NB4 (cell line): ENCODE data around the gene SCN7A.
A peak's percentile ranks its signal among the peaks of the same experiment; 100 is the strongest.

ENCODE experiments used
- DNase-seq: peaks from one replicate; pipeline ENCODE4 v3.0.0; 2010; ENCODE audit warnings: low read depth
- H3K4me3 ChIP-seq: one replicate; pipeline ENCODE4 v1.5.1; 2011; ENCODE audit warnings: mild to moderate bottlenecking, low read depth, low read length, moderate library complexity
- CTCF ChIP-seq: IDR thresholded peaks from one replicate; pipeline ENCODE4 v1.5.1; 2012; ENCODE audit warnings: low read depth, low read length
- MAX ChIP-seq: IDR thresholded peaks from 2 replicates; pipeline ENCODE4 v1.6.1; 2011; ENCODE audit warnings: low read depth, low read length
- MYC ChIP-seq: IDR thresholded peaks from 2 replicates; pipeline ENCODE4 v1.6.1; 2011; ENCODE audit warnings: low read depth, low read length
- POLR2A ChIP-seq: IDR thresholded peaks from 2 replicates; pipeline ENCODE4 v1.6.1; 2011; ENCODE audit warnings: mild to moderate bottlenecking; ENCODE audit not compliant: insufficient read length; ENCODE audit errors: extremely low read depth

Gene SCN7A

GRCh38 chr2:166365803-166366420 is 128.1 kb downstream of the SCN7A start:
- TF ChIP-seq MYC (no peak), POLR2A (no peak), CTCF (no peak), MAX (no peak)
- H3K4me3 ChIP-seq = no peak overlapping the region
- no peak for DNase-seq

DNA sequence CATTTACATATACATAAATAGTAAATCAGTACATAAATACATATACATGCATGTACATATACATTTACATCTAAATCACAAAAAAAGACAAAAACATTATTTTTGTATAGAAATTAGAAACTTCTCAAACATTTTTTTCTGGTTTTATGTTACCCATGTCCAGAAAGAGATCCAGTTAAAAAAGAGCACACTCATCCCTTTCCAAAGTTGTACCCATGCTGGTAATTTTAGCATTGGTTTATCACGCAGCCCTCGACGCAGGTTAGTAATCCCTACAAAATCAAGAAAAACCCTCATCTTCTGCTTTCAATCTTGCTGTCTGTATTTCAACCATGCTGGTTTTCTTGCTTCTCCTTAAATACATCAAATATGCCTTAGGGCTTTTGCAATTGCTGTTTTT is 128.8 kb downstream of the SCN7A start:
- H3K4me3 ChIP-seq = no peak overlapping the region
- no peak for TF ChIP-seq CTCF
- no peak for TF ChIP-seq POLR2A
- no peak for TF ChIP-seq MAX
- TF ChIP-seq MYC = no peak
- no peak for DNase-seq

- H3K4me3 ChIP-seq = no peak overlapping the region
- no peak for DNase-seq
- no peak for TF ChIP-seq MAX
- no peak for TF ChIP-seq POLR2A
- no peak for TF ChIP-seq CTCF
- TF ChIP-seq MYC = no peak
Measured at GRCh38 chr2:166364476-166365161, 129.4 kb downstream of the SCN7A start.

DNA sequence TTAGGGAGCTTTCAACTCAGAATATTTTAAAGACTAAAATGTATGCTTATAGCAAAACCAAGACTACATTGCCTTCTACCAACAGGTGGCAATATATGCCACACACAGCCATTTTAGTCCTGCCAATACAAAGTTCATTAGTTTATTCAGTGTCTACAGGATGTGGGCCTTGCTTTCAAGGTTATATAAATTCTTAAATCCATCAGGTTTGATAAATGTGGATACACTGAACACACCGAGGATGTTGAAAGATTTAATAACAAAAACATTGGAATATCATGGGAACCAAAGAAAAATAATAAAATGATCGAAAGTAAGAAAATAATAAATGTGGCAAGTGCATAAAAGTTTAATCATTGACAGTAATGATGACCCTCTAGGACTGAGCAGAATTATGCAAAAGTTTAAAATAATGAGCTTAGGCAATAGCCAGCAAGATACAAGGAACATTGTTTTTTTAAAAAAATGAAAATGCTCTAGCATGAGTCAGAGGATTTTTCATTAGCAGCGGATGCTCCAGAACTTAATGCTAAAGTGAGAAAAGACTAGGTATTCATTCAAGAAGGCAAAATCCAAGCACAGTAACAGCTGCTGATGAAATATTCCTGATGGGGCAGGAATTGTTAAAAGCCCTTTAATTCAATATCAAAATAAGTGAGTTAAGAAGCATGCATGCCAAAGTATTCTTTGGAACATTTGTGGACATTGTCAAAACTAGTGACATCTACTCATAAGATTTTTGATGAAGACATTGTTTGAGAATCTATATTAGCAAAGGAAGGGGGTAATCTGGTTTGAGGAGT is 132.5 kb downstream of the SCN7A start:
- DNase-seq = peak; percentile 29
- H3K4me3 ChIP-seq = no peak overlapping the region
- no peak for TF ChIP-seq MAX
- no peak for TF ChIP-seq MYC
- peak; percentile 40 for TF ChIP-seq CTCF
- no peak for TF ChIP-seq POLR2A

GRCh38 chr2:166360906-166361305 is 133.1 kb downstream of the SCN7A start:
- TF ChIP-seq CTCF = no peak
- no peak for TF ChIP-seq MYC
- no peak for TF ChIP-seq POLR2A
- no peak for TF ChIP-seq MAX
- no peak overlapping the region for H3K4me3 ChIP-seq
- DNase-seq = no peak
